SK-N-SH treated with all-trans-retinoic acid at 6 μM for 48 hours (cell line): ENCODE data around the gene LRRC36.

Source experiments
- ESRRG ChIP-seq: fragments of 250-450 bp; sonication (Bioruptor Pico); IDR thresholded peaks from 2 replicates; pipeline ENCODE4 v1.6.1; 2021; ENCODE audit warnings: mild to moderate bottlenecking
- OSR1 ChIP-seq: fragments of 250-450 bp; sonication (Bioruptor Pico); IDR thresholded peaks from 2 replicates; pipeline ENCODE4 v1.8.0; 2022; ENCODE audit warnings: moderate library complexity, mild to moderate bottlenecking, inconsistent platforms

- TF ChIP-seq OSR1 (CRISPR knock-in tag) (no peak), ESRRG (no peak)
These were observed 94.4 kb downstream of the LRRC36 start for GRCh38 chr16:67421030-67421429.
